Gastroesophageal sphincter (tissue), 3 donors: Measurements from ENCODE around the gene UBA6.

Experiments used
- POLR2A ChIP-seq, 2 donors: fragments of 450-650 bp; IDR thresholded peaks; one replicate each; pipeline ENCODE4 v1.6.1; 2017; ENCODE audit warnings: antibody characterized with exemption in 2 of 2, mild to moderate bottlenecking in 2 of 2, moderate library complexity in 1 of 2
- POLR2AphosphoS5 ChIP-seq: sonication (generic); formaldehyde crosslinking; IDR thresholded peaks from one replicate; pipeline ENCODE4 v1.6.1; 2017; ENCODE audit warnings: antibody characterized with exemption
- TF ChIP-seq, protein P1 (sequence below), 4 experiments: fragments of 200-600 bp in 2 of 4; fragments of 450-650 bp in 2 of 4; sonication (generic) in 1 of 4; IDR thresholded peaks; one replicate each; pipeline ENCODE4 v1.5.1; 2017 to 2019; ENCODE audit warnings: antibody characterized with exemption in 4 of 4, mild to moderate bottlenecking in 2 of 4, moderate library complexity in 2 of 4

DNA sequence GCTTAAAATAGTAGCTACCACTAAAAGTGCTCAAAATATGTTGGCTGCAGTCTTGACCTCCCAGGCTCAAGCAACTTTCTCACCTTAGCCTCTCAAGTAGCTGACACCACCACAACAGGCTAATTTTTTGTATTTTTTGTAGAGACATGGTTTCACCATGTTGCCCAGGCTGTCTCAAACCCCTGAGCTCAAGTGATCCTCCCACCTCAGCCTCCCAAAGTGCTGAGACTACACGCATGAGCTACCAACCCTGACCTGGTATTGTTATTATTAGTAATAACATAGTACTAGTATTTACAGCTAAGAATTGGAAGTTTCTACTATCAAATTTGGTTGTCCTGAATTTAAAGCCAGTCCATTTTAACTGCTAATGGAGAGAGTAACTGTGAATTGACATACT lies 124.4 kb downstream of the UBA6 start:
- TF ChIP-seq, protein P1, sequence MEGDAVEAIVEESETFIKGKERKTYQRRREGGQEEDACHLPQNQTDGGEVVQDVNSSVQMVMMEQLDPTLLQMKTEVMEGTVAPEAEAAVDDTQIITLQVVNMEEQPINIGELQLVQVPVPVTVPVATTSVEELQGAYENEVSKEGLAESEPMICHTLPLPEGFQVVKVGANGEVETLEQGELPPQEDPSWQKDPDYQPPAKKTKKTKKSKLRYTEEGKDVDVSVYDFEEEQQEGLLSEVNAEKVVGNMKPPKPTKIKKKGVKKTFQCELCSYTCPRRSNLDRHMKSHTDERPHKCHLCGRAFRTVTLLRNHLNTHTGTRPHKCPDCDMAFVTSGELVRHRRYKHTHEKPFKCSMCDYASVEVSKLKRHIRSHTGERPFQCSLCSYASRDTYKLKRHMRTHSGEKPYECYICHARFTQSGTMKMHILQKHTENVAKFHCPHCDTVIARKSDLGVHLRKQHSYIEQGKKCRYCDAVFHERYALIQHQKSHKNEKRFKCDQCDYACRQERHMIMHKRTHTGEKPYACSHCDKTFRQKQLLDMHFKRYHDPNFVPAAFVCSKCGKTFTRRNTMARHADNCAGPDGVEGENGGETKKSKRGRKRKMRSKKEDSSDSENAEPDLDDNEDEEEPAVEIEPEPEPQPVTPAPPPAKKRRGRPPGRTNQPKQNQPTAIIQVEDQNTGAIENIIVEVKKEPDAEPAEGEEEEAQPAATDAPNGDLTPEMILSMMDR (IDR thresholded peaks at IDR 0.05): no peak
- TF ChIP-seq POLR2AphosphoS5 (no peak), POLR2A (IDR thresholded peaks at IDR 0.05) (no peak)
